GM19324 (cell line): ENCODE results near the gene B3GAT3.
A peak's percentile ranks its signal among the peaks of the same experiment; 100 is the strongest.
"Not testable (repeated sequence)": the region's sequence is repeated elsewhere in the genome, so short reads cannot be mapped to it uniquely, and the experiment has no call there.

Experiments used
- ATAC-seq: cut with Tn5 transposase; IDR thresholded peaks from one replicate; pipeline ENCODE4 v1.9.1; 2021; ENCODE audit warnings: mild to moderate bottlenecking, moderate library complexity; ENCODE audit not compliant: unreplicated experiment, low FRiP score

B3GAT3 gene

DNA sequence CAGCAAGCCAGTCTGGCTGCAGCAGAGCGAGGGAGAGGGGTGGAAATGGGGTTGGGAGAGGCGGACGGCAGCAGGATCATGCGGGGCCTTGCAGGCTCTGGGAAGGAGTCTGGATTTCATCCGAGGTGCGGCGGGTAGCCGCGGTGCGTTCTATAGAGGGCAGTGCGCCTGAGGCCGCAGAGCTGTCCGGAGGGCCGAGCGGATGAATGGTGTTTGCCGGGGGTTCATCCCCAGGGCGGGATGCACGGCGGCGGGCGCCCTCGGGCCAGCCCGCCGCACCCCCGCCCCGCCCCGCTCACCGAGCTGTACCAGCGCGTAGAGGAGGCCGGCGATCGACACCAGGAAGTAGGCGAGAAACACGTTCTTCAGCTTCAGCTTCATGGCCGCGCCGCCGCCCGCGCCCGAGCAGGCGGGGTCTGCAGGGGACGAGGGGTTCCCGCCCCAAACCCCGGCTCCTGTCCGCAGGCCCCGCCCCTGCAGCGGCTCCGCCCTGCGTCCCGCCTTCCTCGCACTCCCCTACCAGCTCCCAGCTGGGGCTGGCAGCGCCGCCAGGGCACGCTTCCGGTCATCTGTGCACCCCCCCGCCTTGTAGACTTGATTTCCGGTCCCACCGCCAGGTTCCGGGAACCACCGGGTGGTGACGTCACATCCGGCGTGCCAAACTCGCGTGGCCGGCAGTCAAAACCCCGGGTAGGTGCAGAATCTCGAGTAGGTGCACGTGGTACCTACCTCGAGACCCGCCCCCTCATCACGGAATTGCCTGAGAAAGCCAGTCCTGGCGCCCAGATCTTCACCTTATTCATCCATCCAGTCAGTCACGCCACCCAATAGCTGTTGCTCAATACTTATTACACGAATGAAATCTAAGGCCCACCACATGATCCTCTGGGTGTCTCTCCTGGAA is at the start of gene B3GAT3:
TSS of gene B3GAT3 (minus strand) at position 420 of the 904 bp plus-strand sequence. CDS start at position 381, 39 bp downstream.
- peak; percentile 95 for ATAC-seq

GRCh38 chr11:62671236-62671607 is 49.4 kb upstream of the B3GAT3 start:
- peak; percentile 13 for ATAC-seq

DNA sequence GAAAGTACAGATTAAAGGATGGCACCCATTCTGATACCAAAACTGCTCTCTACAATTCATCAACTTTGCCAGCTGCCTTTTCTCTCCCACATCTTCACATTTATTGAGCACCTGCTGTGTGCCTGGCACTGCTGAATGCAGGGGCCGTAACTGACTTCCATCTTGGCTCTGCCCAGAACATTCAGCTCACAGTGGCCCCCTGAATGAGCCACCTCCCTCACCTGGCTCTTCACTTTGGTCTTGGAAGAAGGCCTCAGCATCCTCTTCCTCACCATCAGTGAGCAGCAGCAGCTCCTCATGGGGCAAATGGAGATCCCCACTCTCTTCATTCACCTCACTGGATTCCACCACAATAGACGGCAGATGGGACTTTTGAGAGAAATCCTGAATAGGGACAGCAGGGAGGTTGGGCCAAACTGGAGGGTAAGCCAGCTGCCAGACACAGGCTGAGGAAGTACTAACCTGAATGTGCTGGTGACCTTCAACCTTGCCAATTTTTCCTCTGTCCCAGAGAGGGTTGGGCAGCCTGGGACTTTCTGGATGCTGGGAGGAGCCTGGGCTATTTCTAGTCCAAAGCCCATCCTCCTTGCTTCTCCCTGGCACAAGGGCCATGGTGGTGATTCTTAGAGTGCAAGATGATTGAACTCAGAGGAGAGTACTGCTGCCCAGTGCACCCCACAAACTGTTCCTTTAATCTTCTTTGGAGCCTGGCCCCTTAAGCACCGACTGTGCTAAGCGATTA is 47.8 kb upstream of the B3GAT3 start:
- ATAC-seq, result no peak

- no peak for ATAC-seq
Measured at GRCh38 chr11:62667460-62667859, 45.7 kb upstream of the B3GAT3 start.

DNA sequence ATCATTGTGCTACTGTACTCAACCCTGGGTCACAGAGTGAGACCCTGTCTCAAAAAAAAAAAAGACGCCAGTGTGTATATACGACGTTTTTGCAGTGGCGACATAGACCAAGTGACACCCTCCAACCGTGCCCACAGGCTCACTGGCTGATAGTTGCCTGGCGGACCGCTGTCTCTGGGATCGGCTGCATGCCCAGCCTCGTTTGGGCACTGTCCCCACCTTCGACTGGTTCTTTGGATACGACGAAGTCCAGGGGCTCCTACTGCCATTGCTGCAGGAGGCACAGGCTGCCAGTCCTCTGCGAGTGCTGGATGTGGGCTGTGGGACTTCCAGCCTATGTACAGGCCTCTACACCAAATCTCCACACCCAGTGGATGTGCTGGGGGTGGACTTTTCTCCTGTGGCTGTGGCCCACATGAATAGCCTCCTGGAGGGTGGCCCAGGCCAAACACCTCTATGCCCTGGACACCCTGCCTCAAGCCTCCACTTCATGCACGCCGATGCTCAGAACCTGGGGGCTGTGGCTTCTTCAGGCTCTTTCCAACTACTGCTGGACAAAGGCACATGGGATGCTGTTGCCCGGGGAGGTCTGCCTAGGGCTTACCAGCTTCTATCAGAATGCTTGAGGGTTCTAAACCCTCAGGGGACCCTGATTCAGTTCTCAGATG is 44.6 kb upstream of the B3GAT3 start:
- no peak for ATAC-seq

- ATAC-seq, result no peak
Measured at GRCh38 chr11:62665599-62666258, 43.9 kb upstream of the B3GAT3 start.

DNA sequence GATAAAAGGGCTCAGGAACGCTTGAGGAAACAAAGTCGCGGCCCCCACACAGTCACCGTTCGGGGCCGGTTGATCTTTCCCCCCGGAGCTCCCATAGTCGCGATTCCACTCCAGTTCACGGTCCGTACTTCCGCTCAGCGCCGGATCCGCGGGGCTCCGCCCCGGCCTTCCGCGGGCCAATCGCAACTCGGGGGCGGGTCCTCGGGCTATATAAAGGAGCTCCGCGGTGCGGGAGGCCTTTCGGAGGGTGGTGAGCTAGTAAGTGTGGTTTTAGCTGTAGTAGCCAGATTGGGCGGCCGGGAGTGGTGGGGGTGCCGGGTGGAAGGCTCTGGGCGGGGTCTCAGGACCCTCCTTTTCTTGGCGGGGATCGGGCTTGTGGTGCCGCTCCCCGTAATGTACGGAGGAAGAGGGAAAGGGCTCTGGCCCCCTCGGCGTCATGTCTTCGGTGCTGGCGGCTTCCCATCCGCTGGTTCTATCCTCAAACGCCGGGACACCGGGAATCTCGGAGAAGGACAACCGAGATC is 43.4 kb upstream of the B3GAT3 start, which contains the start of the genes C11orf98 and CSKMT:
TSS of gene C11orf98 (minus strand) at position 136 of the 524 bp plus-strand sequence. CDS start at position 95, 41 bp downstream.
TSS of gene CSKMT (plus strand) at position 238 of the 524 bp plus-strand sequence. CDS start 568 bp downstream, outside the sequence.
- ATAC-seq, result peak; percentile 90

DNA sequence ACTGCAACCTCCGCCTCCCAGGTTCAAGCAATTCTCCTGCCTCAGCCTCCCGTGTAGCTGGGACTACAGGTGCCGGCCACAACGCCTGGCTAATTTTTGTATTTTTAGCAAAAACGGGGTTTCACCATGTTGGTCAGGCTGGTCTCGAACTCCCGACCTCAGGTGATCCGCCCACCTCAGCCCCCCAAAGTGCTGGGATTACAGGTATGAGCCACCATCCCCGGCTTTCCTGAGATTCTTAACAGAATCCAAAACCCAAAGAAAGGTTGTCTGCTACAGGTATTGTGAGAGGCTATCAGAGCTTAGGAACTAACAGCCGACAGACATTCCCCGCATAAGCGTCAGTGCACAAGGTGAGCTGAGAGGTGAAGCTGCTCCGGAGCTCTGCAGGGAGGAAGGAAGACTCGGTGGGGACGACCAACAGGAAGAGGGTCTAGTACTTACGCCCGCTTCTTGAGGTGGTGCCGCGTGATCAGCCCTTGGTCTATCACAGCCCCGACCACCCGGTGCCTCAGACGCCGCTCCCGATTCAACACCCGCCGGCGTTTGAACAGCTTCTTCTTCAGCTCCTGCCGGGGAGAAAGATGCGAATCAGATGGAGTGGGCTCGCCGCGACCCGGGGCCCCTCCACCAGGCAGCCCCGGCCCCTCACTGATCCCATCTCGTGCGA is 42.8 kb upstream of the B3GAT3 start:
- ATAC-seq, result no peak

GRCh38 chr11:62656796-62657429 is 35.1 kb upstream of the B3GAT3 start:
- ATAC-seq, result no peak

DNA sequence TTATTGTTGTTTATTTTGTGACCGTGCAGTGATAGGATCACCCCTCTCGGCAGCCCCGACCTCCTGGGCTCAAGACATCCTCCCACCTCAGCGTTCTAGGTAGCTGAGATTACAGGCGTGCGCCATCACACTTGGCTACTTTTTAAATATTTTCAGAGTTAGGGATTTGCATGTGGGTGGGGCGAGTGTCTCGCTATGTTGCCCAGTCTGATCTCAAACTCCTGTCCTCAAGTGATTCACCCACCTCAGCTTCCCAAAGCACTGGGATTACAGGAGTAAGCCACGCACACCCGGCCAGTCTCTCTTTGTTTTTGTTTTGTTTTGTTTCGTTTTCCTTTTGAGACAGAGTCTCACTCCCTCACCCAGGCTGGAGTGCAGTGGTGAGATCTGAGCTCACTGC is 32.5 kb upstream of the B3GAT3 start:
- no peak for ATAC-seq

- peak; percentile 19 for ATAC-seq
Measured at GRCh38 chr11:62652161-62653006, 30.6 kb upstream of the B3GAT3 start.

GRCh38 chr11:62650283-62650682 is 28.5 kb upstream of the B3GAT3 start:
- ATAC-seq, result not testable (repeated sequence)

DNA sequence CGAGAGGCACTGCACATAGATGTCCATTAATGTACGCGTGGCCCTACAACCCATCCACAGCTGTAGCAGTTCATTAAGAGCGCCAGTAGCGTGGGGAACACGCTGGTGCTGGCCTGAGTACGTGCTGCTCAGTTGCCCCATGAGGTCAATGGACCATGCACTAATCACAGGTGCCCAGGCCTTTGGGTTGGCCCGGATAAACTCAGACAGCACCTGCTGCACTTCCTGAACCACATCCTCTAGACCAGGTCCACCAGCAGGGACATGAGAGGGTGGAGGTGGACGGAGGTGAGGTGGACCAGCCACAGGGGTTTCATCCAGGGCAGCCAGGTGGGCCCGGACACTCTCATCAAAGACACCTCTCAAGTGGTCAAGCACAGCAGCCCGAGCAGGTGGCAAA is 27.7 kb upstream of the B3GAT3 start:
- ATAC-seq, result no peak

GRCh38 chr11:62648967-62649364 is 27.2 kb upstream of the B3GAT3 start:
- ATAC-seq, result no peak

DNA sequence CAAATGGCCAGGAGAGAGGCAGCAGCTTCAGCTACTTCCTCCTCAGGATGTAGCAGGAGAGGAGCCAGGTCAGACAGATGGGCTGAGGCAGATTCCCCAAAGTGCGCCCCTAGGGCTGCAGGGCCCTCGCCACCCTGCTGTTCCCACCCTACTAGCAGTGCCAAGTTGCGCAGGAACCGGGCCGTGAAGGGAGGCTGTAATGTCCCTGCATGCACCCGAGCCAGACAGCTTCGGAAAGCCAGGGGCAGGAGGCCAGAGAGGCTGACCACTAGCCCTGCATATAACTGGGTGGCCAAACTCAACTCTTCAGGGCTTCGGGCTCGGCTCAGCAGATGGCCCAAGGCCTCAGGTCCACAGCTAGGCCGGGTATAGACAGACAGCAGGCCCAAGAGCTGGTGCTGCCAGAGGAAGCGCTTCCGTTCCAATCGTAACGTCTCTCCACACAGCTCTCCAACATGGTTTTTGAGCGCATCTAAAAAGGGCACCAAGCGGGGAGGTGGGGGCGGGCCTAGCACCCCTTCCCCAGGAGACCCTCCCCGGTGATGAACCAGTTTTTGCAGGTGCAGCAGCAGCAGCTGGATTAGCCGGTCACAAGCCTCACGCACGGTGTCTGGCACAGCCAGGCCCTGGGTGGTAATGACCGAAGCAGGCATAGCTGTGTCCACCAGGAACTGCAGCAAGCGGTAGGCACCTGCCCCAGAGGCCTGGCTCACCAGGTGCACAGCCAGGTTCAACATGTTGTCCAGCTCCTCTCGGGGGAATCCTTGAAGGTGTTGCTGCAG is 26.6 kb upstream of the B3GAT3 start:
- no peak for ATAC-seq

DNA sequence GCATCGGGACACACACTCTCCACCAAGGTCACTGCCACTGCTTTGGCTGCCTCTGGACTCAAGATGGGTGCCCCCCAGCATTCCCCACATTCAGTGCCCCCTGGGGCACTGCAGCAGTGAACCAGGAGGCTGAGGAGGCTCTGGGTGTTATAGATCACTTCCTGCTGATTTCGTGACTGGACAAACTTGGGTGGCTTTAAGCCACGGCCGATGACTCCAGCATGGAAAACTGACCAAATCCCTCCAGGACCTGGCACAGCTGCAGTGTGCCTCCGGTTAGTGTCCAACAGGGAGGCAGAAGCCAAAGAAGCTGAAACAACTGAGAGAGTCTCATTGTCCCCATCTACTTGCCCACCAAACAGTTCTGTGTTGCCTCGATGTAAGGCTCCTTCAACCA is 25.8 kb upstream of the B3GAT3 start:
- no peak for ATAC-seq

DNA sequence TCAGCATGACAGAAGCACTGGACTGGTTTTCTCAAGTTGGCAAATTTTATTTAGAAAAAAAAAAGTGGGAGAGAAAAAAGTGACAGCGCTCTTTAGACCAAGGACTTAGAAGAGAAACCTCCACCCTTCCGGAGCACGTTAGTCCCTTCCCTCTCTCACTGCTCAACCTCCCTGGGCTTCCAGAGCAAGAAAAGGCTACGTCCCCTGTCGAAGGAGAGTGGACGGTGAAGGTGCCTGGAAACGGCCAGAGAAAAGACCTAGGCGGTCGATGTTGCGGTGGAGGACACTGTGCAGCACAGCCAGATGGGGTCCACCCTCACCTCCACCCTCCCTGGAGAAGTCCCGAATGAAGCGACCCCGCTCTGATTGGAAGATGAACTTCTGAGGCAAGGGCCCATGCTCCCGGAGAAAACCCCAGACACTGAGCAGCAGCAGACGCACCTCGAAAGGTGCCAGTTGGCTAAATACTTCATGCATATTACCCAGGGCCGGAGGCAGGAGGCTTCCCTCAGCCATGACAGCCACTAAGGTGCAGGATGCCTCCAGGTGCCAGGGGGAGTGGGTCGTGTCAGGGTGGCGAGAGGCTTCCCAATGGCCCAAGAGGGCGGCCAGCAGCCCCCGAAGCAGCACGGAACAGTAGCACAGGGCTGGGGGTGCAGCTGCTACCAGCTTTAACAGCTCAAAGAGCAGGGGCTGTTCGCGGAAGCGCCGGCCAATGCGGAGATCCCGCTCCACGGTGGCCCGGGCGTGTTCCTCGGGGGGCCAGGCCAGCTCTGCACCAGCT is 25.2 kb upstream of the B3GAT3 start:
- ATAC-seq, result no peak
